GM19467 (cell line): ENCODE results near the gene SLC38A1.
"Not testable (repeated sequence)": the region's sequence is repeated elsewhere in the genome, so short reads cannot be mapped to it uniquely, and the experiment has no call there.

Experiments used
- ATAC-seq: cut with Tn5 transposase; IDR thresholded peaks from one replicate; pipeline ENCODE4 v1.9.1; 2021; ENCODE audit warnings: mild to moderate bottlenecking, moderate library complexity; ENCODE audit not compliant: unreplicated experiment

SLC38A1 gene

GRCh38 chr12:46177025-46177424 is 91.8 kb downstream of the SLC38A1 start:
- ATAC-seq: no peak

- ATAC-seq: no peak
Observed at GRCh38 chr12:46174919-46175318, 93.9 kb downstream of the SLC38A1 start.

- ATAC-seq: no peak
Observed at GRCh38 chr12:46174061-46174662, 94.7 kb downstream of the SLC38A1 start.

GRCh38 chr12:46168426-46168825 is 100.4 kb downstream of the SLC38A1 start:
- no peak for ATAC-seq

DNA sequence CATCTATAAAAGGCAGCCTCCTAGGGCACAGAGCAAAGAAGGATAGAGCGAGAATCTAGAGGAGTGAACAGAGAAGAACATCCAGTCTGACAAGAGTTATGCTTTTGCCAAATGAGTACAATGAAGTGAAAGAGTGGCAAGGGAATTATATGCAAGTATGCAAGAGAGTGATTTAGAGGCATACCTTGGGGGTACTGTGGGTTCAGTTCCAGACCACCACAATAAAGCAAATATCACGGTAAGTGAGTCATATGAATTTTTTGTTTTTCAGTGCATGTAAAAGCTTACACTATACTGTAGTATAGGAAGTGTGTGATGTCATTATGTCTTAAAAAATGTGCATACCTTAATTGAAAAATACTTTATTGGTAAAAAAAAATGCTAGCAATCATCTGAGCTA is 101.4 kb downstream of the SLC38A1 start:
- ATAC-seq: no peak

GRCh38 chr12:46165191-46165590 is 103.7 kb downstream of the SLC38A1 start:
- no peak for ATAC-seq

GRCh38 chr12:46164186-46164761 is 104.6 kb downstream of the SLC38A1 start:
- no peak for ATAC-seq

DNA sequence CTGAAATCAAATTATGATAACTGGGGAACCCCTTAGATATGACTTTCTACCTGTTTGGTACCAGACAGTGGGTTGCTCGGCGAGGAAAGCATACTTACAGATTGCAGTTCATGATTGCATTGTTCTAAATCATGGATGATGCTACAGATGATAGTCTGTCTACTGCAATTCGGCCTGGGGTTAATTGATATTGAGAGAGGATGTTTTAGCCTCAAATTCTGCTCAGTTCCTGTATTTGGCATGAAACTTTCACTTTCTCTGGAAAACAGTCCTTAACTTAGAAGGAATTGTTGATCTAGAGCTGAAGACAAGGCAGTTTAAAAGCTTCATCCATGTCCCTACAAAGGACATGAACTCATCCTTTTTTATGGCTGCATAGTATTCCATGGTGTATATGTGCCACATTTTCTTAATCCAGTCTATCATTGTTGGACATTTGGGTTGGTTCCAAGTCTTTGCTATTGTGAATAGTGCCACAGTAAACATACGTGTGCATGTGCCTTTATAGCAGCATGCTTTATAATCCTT is 106.2 kb downstream of the SLC38A1 start:
- ATAC-seq: not testable (repeated sequence)

GRCh38 chr12:46160981-46161690 is 107.7 kb downstream of the SLC38A1 start:
- ATAC-seq: no peak

GRCh38 chr12:46160101-46160980 is 108.5 kb downstream of the SLC38A1 start:
- no peak for ATAC-seq

DNA sequence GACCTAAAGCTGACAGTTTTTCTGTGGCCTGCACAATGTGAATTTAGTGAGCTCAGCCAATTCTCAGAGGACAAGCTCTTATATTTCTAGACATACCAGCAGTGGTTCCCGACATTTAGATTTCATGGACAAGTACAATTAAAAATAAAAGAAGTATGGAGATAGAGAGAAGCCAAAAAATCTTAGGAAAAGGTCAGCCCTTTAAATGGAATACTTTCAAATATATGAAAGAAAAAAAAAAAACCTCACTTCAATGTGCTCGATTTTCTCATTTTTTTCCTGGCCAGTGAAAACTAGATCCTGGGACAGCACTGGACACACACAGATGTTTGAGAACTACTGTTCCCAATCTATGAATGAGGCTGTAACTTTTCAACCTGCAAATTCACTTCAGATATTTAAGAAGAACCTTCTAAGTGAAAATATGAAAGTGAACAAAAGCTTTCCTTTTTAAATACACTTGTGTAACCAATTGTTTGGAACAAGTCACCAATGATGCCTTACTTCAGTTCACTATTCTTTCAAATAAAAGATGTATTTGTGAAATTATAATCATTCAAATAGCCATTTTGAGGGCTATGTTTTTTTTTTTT is 109.4 kb downstream of the SLC38A1 start:
- no peak for ATAC-seq

- ATAC-seq: no peak
Observed at GRCh38 chr12:46158501-46158900, 110.3 kb downstream of the SLC38A1 start.

DNA sequence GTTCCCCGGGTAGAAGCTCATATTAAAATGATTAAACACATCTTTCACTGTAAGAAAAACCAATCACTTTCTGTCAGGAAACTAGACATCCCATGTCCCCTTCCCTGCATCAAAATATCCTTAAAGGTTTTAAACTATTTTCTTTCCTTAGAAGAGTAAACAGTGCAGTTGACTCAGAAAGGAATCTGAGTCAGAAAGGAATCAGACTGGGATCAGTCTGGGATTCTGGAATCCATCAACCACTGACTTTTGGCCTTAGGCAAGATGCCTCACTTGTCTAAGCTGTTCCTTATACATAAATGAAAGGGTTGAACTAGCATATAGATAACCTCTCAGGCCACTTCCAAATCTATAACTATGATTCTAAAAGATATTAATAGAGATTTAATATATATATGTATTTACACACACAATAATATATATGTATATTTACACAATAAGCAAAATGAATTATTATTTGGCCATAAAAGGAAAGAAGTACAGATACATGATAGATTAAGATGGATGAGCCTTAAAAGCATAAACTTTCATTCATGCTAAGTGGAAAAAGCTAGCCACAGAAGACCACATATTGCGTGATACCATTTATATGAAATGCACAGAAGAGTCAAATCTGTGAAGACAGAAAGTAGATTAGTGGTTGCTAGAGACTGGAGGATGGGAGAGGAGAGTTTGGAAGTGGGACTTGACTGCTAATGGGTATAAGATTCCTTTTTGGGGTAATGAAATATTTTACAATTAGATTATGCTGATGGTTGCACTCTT is 114.4 kb downstream of the SLC38A1 start:
- no peak for ATAC-seq

- no peak for ATAC-seq
Observed at GRCh38 chr12:46153268-46153872, 115.5 kb downstream of the SLC38A1 start.

- no peak for ATAC-seq
Observed at GRCh38 chr12:46152456-46152855, 116.4 kb downstream of the SLC38A1 start.

DNA sequence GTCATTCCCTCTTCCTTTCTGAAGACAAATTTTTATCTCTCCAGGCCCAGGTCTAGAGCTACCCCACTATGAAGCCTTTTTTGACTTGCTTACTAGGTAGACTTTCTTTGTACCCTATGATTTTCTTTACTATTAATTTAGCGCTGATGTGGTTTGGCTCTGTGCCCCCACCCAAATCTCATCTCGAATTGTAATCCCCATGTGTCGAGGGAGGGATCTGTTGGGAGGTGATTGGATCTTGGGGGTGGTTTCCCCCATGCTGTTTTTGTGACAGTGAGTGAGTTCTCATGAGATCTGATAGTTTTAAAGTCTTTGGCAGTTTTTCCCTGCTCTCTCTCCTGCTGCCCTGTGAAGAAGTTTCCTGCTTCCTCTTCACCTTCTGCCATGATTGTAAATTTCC is 118.1 kb downstream of the SLC38A1 start:
- no peak for ATAC-seq

GRCh38 chr12:46149905-46150304 is 118.9 kb downstream of the SLC38A1 start:
- ATAC-seq: no peak

DNA sequence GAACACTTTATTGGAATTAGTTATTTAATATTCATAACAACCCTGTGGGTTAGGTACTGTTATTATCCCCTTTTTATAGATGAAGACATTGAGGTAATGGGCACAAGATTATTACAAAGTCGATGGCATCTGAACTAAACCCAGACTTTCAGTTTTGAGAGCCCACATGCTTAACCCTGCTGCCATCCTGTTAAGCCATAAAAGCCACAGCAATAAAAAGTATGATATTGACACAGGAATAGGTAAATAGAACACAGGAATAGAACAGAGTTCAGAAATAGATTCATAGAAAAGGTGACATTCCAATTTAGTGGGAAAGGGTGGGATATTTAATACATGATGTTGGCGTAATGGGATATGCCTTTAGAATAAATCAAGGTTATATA is 119.8 kb downstream of the SLC38A1 start:
- ATAC-seq: no peak

DNA sequence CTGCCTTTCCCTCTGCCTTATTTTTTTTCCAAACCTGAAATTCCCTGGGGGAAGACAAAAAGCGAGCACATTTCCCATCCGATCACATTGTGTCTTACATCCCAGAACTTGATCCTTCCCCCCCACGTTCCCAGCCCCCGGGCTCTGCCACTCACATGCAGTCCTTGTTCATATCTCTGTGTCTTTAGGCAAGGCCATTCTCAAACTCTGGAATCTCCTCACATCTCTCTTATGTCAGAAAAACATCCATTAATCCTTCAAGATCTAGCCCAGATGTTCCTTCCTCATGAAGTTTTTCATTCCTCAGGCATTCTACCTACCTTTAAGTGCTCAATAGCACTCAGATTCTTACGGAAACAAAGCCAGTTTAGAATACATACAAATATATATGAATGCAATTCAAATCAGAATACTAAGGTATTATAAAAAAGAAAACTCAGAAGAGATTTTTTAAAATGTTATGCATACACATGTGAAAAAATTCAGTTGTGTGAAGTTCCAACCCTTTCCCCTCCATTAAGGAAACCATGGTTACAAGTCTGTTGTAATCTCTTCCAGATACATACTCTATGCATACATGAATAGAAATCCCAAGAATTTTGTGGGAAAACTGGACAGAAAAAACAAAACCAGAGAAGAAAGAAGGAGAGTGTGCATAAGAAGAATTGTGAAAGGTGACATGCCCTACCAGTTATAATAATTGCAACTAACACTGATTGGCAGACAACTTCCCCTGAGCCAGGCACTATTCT is 120.3 kb downstream of the SLC38A1 start:
- no peak for ATAC-seq
